GM21515 (cell line): Measurements from ENCODE around the gene MED25.

ENCODE experiments used
- ATAC-seq: cut with Tn5 transposase; IDR thresholded peaks from one replicate; pipeline ENCODE4 v1.9.1; 2021; ENCODE audit not compliant: unreplicated experiment

MED25 gene

GRCh38 chr19:49870309-49870901, 52.3 kb downstream of the MED25 start:
- ATAC-seq, result no peak

DNA sequence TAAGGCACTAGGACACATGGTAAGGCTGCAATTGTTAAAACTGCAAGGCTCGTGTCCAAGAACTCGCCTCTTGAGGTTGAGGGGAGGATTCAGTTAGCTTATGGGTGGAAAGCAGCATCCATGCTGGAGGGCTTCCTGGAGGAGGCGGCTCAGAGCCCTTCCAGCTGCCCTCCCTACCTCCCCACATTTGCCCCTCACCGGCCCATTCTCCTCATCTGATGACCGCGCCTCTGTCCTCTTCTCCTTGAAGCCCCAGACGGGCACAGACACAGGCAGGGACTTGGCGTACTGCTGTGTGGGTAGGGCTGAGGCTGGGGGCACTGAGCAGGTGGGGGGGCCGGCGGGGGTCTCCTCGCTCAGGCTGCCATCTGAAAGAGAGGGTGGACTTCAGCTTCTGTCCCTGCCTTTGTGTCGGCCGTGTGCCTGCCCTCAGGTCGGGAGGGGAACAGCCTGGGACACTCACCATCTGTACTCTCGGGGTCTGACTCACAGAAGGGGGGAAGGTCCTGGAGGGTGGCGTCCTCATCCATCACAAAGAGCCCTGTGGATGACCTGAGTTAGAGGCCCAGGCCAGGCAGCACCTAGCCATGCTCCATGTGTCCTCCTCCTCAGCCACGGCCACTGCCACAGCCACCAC, 53.4 kb downstream of the MED25 start:
- ATAC-seq, result no peak

DNA sequence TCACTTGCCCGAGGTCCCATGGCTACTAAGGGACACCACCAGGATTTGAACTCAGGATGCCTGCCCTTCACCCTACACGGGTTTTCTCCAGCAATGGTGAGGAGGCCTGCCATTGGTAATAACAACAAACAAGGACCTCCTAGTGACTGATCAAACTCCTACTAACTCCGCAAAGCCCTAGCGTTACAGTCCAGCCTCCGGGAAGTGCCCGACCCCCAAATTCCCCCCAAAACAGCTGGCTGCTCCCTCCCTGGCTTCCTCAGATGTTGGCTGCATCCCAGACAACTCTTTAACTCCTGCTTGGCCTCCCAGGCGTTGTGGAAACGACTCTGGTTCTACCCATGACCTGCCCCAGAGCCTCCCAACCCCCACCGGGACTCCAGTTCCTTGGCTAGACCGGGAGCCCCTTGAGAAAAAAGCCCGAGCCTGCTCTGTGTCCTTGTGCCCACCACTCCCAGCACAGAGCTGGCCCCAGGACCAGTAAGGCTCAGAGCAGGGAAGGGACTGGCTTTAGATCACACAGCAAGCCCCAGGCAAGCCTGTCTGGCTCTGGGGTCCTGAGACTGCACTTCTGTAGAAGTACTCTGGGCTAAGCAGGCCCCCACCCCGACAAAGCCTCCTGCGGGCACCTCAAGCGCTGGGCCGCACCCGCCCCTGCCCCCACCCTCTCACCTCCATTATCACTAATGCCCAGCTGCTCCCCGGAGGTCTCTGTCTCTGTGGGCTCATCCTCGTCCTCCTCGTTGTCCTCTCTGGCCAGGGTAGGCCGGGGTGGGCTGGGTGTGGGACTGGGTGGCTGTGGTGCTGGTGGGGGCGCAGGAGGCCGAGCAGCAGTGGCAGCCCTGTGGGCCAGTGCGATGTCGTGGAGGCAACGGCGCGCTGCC, 54.4 kb downstream of the MED25 start:
- no peak for ATAC-seq

- ATAC-seq, result no peak
These were observed 55.0 kb downstream of the MED25 start for GRCh38 chr19:49873129-49873521.

DNA sequence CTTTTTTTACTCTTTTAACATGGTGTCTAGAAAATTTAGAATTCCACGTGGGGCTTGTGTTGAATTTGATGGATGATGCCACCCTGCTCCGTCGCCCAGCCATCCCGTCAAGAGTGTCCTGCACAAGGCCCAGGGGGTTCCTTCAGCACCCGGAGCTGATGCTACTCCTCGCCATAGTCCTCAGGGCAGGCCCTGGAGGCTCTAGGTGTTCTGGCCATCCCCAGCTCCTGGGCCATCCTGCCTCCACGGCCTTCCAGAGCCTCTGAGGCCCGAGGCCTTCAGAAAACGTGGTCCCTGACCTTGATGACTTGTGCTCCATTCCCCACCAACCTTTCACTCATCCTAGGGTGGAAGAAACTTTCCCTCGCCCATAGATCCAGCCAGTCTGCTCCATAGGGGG, 55.7 kb downstream of the MED25 start:
- no peak for ATAC-seq

- no peak for ATAC-seq
These were observed 56.5 kb downstream of the MED25 start for GRCh38 chr19:49874503-49875157.

DNA sequence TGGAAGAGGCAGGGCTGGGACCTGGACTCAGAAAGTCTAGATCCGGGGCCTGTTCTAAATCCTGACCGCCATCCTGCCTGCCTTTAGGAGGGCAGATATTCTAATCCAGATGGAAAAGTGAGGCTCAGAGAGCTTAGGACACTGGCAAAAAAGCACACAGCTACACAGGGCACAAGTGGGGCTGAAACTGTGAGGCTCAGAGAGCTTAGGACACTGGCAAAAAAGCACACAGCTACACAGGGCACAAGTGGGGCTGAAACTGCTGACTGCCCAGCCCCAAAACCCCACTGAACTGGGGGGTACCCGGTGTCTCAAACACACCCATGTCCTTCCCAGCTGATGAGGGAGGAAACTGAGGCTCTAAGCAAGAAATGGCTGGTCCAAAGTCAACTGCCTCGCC, 57.1 kb downstream of the MED25 start:
- no peak for ATAC-seq

- ATAC-seq, result no peak
These were observed 57.9 kb downstream of the MED25 start for GRCh38 chr19:49875857-49876421.

DNA sequence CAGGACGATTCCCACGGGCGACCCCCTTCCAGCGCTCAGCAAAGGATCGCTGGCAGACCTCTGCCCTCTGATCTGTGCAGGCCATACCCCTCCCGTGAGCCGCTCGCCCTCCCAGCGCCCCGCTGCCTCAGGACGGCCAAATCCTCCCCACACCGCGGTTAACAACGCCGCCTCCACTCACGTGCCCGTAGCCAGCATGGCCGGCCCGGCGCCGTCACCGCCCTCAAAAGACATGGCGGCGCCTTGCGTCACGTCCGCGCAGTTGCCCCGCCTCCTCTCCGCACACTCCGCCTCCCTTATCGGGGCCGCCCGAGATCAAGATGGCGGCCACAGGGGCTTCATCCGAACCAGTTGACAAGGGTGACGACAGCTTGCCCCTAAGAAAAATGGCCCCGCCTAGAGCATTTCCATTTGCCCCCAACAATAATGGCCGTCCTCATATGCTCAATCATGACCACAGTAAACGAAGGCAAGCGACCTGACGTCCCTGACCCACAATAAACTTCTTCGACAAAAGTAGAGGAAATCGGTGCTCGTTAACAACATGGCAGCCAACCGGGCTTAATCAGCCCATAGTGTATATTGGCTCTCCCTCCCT, 58.4 kb downstream of the MED25 start:
- ATAC-seq, result peak; percentile 48

DNA sequence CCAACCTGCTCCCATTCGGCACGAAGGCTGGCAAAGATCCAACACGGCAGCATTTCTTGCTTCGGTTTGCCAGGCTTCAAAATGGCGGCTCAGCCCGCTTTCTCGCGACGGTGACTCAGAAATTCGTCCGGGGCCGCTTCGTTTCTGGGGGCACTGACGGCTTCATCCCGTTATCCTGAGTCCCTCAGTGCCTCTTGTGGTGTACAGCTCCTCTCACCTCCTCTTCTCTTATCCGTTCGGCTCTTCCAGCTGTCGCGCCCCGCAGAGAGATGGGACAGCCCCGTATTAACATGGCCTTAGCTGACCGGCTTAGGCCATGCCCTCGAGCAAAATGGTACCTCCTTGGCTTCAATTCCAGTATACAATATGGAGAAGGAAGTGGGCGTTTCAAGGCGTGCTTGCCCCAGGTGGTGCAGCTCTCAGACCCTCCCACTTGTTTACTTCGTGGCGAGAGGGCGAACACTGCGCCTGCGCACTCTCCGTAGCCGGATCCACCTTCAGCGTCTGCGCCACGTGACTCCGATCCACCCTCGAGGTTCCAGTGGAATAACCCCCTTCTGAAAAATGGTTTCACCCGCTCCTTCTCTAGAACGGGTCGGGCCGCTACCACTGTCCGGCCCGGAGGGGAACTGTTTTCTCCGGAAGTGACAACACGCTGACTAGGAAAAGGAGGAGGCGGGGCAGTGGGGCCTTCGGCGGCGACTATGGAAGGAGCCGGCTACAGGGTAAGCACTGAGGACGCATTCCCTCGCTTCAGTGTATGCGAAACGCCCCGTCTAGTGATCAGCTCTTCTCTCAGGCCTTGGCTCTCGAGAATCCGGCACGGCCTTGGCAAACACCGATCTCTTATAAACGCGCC, 59.2 kb downstream of the MED25 start, which contains the start of the genes AKT1S1 and TBC1D17:
AKT1S1 (minus strand) TSS at position 336 of the 859 bp plus-strand sequence. CDS start 4,060 bp downstream, outside the sequence.
TBC1D17 (plus strand) TSS at position 683 of the 859 bp plus-strand sequence; CDS start at position 705, 22 bp downstream.
- peak; percentile 53 for ATAC-seq

- ATAC-seq, result peak; percentile 42
These were observed 60.0 kb downstream of the MED25 start for GRCh38 chr19:49877879-49878743.

GRCh38 chr19:49878744-49879070, 60.6 kb downstream of the MED25 start:
- no peak for ATAC-seq

GRCh38 chr19:49879243-49879963, 61.3 kb downstream of the MED25 start:
- no peak for ATAC-seq

- no peak for ATAC-seq
These were observed 62.2 kb downstream of the MED25 start for GRCh38 chr19:49880162-49880869.

DNA sequence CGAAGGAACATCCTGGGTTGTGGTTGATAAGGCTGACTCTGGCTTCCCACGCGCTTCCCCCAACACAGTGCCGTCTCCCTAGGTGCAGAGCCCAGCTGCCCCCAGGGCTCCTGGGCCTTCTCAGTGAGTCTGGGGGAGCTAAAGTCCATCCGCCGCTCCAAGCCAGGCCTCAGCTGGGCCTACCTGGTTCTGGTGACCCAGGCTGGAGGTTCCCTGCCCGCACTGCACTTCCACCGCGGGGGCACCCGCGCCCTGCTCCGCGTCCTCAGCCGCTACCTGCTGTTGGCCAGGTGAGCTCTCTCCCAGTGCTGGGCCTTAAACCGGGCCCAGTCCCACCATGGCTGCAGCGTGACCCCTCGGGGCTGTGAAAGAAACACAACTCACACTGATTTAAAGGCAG, 63.1 kb downstream of the MED25 start:
- no peak for ATAC-seq

DNA sequence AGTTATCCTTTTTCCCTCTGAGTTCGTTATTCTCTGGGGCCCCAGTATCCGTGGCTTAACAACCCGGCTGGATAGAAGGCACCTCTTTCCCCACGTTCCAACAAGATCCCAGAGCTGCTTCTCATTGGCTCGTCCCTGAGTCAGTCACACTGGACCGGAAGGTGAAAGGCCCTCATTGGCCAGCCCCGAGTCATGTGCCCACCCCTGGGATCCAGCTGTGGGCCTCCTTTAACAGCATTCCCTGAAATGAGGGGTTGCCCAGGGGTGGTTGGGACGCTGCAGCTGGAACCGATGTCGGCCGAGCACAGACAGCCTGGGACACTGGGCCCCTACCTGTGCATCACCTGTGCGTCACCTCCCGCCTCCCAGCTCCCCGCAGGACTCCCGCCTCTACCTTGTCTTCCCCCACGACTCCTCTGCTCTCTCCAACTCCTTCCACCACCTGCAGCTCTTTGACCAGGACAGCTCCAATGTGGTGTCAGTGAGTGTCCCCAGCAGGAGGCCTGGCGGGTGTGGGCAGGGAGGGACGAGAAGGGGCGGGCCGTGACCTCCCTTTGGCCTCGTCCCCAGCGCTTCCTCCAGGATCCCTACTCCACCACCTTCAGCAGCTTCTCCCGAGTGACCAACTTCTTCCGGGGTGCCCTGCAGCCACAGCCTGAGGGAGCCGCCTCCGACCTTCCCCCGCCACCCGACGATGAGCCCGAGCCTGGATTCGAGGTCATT, 63.7 kb downstream of the MED25 start:
- ATAC-seq, result no peak

DNA sequence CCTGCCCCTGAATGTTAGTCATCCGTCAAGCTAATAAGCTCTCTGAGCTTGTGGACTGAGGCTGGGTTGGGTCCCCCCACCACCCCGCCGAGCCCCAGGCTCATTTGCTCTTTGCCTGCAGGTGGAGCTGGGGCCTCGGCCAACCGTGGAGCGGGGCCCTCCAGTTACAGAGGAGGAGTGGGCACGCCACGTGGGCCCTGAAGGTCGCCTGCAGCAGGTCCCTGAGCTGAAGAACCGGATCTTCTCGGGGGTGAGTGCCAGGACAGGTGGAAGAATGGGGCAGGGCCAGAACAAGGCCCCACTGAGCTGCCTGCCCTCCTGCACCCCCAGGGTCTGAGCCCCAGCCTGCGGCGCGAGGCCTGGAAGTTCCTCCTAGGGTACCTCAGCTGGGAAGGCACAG, 64.6 kb downstream of the MED25 start:
- no peak for ATAC-seq
